ENCODE data around the gene C3orf20. TPM values are rescaled to one million over a fixed set of nuclear protein-coding genes. Genes with fewer than 3 reads are reported as not detected.
"Not testable (repeated sequence)": the region's sequence is repeated elsewhere in the genome, so short reads cannot be mapped to it uniquely, and the experiment has no call there.

The C3orf20 gene
- total RNA-seq, 1 donor from 2014 or later = 0.13 TPM

GRCh38 chr3:14808502-14809266 is 133.7 kb downstream of the C3orf20 start:
- peaks cover 54% of the 10 kb centered on the region for H3K27me3 ChIP-seq (ENCODE audit: control insufficient read depth, insufficient read depth, low read length)
- no peak overlapping the region for H3K4me3 ChIP-seq (ENCODE audit: low read depth, low read length)
- no peaks in the 10 kb centered on the region for H3K36me3 ChIP-seq (ENCODE audit: control insufficient read depth, insufficient read depth, low read length)
- no peak for TF ChIP-seq CTCF (IDR thresholded peaks at IDR 0.05; ENCODE audit: insufficient read depth, low read length, poor library complexity, severe bottlenecking)
- DNase-seq (ENCODE audit: low read depth) = no peak

DNA sequence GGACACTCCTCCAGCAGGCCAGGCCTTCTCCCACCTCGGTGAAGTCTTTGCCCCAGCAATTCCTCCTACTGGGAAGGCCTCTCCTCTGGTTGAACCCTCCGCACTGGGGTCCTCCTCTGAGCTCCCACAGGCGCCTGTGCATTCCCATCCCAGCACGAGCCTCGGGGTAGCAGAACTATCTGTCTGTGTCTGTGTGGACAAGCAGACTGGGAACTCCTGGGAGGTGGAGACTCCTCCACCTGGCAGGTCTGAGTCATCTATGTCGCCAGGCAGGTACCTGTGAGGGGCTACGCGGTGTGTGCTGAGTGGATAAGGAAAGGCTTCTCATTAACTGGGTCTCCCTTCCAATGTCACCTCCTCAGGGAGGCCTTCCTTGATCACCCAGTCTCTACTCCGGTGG is 134.7 kb downstream of the C3orf20 start:
- H3K36me3 ChIP-seq (ENCODE audit: control insufficient read depth, insufficient read depth, low read length); DNase-seq (ENCODE audit: low read depth); H3K4me3 ChIP-seq (ENCODE audit: low read depth, low read length): not testable (repeated sequence)
- peaks cover 64% of the 10 kb centered on the region for H3K27me3 ChIP-seq (ENCODE audit: control insufficient read depth, insufficient read depth, low read length)

GRCh38 chr3:14810070-14810791 is 135.3 kb downstream of the C3orf20 start:
- TF ChIP-seq CTCF (IDR thresholded peaks at IDR 0.05; ENCODE audit: insufficient read depth, low read length, poor library complexity, severe bottlenecking) = no peak
- no peak for DNase-seq (ENCODE audit: low read depth)
- H3K36me3 ChIP-seq (ENCODE audit: control insufficient read depth, insufficient read depth, low read length) = no peaks in the 10 kb centered on the region
- no peak overlapping the region for H3K4me3 ChIP-seq (ENCODE audit: low read depth, low read length)
- peaks cover 64% of the 10 kb centered on the region for H3K27me3 ChIP-seq (ENCODE audit: control insufficient read depth, insufficient read depth, low read length)

GRCh38 chr3:14810801-14811661 is 136.1 kb downstream of the C3orf20 start:
- H3K27me3 ChIP-seq (ENCODE audit: control insufficient read depth, insufficient read depth, low read length) = peaks cover 68% of the 10 kb centered on the region
- H3K36me3 ChIP-seq (ENCODE audit: control insufficient read depth, insufficient read depth, low read length) = no peaks in the 10 kb centered on the region
- H3K4me3 ChIP-seq (ENCODE audit: low read depth, low read length) = no peak overlapping the region
- TF ChIP-seq CTCF (IDR thresholded peaks at IDR 0.05; ENCODE audit: insufficient read depth, low read length, poor library complexity, severe bottlenecking) = no peak
- no peak for DNase-seq (ENCODE audit: low read depth)

- TF ChIP-seq CTCF (IDR thresholded peaks at IDR 0.05; ENCODE audit: insufficient read depth, low read length, poor library complexity, severe bottlenecking) = no peak
- Histone ChIP-seq H3K27me3 (ENCODE audit: control insufficient read depth, insufficient read depth, low read length) (peaks cover 68% of the 10 kb centered on the region), H3K36me3 (ENCODE audit: control insufficient read depth, insufficient read depth, low read length) (no peaks in the 10 kb centered on the region), H3K4me3 (ENCODE audit: low read depth, low read length) (no peak overlapping the region)
- DNase-seq (ENCODE audit: low read depth) = no peak
Observed at GRCh38 chr3:14811684-14812083, 136.7 kb downstream of the C3orf20 start.

Data from kidney epithelial cell (primary cell).